ENCODE data around the gene UBE2O.

- TF ChIP-seq CTCF (conservative IDR thresholded peaks at IDR 0.05) (no peak), ZFX (IDR thresholded peaks at IDR 0.05) (no peak)
Measured at GRCh38 chr17:76474238-76474637, 21.3 kb upstream of the UBE2O start.

All from C4-2B (cell line).